ENCODE results near the gene FAM131A.

The FAM131A gene

DNA sequence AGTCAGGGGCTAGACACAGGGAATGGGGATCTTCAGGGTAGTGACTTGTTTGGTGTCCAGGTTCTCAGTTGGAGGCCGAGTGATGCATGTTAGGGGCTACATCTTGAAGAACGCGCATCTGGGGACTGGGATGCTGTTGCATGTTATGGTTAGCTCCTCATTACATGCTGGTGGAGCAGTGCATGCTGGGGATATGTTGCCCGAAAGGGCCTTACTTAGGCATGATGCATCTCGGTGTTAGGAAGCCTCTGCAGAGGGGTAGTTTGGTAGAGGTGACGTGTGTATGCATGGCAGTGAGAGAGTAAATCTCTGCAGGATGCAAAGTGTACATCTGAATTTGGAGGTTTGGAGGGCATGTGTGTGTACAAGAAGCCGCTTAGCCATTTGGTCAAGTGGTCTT is 20.6 kb upstream of the FAM131A start:
- DNase-seq (ENCODE audit: low spot score) = no peak

GRCh38 chr3:184317201-184317600 is 20.2 kb upstream of the FAM131A start:
- DNase-seq (ENCODE audit: low spot score) = no peak

DNA sequence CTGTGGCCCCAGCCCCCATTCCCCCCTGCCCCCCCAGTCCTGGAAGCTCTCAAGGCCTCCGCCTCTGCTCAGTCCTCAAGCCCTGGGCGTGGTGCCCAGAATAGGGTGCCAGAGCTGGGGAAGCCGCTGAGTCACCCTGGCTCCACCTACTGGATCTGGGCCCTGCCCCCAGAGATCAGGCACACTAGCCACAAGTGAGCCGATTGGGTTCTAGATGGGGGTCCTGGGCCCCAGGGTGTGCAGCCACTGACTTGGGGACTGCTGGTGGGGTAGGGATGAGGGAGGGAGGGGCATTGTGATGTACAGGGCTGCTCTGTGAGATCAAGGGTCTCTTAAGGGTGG is 17.3 kb upstream of the FAM131A start:
- peak; percentile 92 for DNase-seq (ENCODE audit: low spot score)

DNA sequence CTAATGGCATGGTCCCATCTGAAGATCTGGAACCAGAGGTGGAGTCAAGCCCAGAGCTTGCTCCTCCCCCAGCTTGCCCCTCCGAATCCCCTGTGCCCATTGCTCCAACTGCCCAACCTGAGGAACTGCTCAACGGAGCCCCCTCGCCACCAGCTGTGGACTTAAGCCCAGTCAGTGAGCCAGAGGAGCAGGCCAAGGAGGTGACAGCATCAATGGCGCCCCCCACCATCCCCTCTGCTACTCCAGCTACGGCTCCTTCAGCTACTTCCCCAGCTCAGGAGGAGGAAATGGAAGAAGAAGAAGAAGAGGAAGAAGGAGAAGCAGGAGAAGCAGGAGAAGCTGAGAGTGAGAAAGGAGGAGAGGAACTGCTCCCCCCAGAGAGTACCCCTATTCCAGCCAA is 15.7 kb upstream of the FAM131A start:
- DNase-seq (ENCODE audit: low spot score) = no peak

DNA sequence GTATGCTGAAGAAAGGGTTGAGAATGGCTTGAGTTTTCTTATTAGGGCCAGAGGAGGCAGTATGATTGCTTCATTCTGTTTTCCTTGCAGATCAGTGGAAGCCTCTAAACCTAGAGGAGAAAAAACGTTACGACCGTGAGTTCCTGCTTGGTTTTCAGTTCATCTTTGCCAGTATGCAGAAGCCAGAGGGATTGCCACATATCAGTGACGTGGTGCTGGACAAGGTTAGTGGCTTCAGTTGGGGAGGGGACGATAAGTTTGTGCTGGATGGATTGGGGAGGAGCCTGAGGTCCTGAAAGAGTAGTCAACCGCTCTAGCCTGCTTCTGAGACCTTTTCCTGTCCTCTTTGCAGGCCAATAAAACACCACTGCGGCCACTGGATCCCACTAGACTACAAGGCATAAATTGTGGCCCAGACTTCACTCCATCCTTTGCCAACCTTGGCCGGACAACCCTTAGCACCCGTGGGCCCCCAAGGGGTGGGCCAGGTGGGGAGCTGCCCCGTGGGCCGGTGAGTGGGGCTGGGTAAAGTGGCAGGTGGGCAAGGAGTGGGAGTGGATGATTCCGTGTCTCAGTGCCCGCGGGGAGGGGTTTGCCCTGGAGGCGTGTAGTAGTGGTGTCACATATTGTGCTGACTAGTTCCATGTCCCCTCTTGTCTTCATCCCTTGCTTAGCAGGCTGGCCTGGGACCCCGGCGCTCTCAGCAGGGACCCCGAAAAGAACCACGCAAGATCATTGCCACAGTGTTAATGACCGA is 14.5 kb upstream of the FAM131A start:
- DNase-seq (ENCODE audit: low spot score) = no peak

- no peak for DNase-seq (ENCODE audit: low spot score)
Observed at GRCh38 chr3:184323696-184324095, 13.7 kb upstream of the FAM131A start.

DNA sequence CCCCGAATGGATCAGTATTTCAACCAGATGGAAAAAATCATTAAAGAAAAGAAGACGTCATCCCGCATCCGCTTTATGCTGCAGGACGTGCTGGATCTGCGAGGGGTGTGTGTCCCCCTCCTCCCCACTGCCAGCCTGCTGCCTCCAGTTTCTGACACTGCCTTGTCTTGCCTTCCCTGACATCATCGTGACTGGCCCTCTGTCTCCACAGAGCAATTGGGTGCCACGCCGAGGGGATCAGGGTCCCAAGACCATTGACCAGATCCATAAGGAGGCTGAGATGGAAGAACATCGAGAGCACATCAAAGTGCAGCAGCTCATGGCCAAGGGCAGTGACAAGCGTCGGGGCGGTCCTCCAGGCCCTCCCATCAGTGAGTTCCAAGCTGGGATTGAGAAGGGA is 12.1 kb upstream of the FAM131A start:
- no peak for DNase-seq (ENCODE audit: low spot score)

DNA sequence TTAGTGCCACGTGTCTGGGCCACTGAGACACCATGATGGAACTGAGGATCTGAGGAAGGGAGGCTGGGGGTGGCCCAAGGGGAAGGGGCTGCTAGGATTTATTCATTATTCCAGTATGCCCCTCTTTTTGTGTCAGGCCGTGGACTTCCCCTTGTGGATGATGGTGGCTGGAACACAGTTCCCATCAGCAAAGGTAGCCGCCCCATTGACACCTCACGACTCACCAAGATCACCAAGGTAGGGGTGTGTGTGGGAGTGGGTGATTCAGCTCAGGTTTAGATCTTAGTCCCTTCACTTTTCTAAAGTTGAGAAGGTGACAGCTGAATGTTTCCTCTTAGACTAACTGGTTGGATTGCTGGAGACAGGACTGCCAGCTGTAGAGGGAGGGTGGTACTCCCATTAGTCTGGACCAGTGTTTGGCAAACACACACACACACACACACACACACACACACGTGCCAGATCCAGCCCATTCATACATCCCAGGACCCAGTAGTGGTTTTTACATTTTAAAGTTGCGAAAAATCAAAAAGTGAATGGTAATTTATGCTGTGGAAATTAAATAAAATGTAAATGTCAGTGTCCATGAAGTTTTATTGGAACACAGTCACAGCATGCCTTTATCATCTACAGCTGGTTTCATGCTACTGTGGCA is 11.6 kb upstream of the FAM131A start:
- peak; percentile 54 for DNase-seq (ENCODE audit: low spot score)

GRCh38 chr3:184327171-184327570 is 10.2 kb upstream of the FAM131A start:
- DNase-seq (ENCODE audit: low spot score) = no peak

DNA sequence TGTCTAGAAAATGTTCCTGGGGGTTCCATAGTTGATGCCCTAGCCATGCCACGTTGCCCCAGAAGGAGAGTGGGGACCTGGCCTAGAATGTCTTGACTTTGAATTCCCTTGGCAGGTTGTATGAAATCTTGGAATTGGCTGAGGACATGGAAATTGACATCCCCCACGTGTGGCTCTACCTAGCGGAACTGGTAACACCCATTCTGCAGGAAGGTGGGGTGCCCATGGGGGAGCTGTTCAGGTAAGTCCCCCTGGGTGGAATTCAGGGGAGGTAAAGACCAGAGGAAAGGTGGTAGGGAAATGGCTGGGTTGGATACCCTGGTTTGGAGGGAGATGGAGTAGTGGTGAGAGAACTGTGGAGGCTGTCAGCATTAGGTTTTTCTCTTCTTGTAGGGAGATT is 8.9 kb upstream of the FAM131A start:
- DNase-seq (ENCODE audit: low spot score) = no peak

DNA sequence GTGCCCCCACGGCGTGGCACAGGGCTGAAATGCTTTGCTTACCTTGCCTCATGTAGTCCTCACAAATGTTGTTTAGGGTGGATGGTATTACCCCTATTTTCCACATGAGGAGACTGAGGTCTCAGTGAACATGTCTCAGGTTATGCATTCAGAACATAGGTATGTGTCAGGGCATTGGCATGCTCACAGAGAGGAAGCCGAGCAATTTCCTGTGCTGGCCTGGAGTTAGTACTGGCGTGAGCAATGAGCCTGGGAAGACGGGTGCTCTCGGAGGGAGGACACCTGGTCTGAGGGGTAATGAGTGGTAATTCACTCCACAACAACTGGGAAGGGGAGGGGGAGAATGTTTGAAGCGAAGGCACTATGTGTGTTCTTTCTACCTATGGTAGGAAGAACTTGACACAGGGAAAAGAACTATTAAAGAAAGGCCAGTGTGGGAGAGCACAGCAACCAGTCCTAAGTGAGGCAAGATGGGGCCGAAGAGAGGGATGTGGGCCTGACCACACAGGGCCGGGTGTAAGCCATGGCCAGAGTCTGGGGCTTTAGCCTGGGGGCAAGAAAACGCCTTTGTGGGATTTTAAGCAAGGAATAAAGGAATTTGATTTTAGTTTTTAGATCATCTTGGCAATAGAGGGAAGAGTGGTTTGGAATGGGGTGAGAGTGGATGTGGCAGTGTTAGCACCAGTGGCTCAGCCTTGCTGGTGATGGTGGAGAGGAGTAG is 4.9 kb upstream of the FAM131A start:
- peak; percentile 95 for DNase-seq (ENCODE audit: low spot score)

GRCh38 chr3:184333190-184333589 is 4.2 kb upstream of the FAM131A start:
- no peak for DNase-seq (ENCODE audit: low spot score)

GRCh38 chr3:184333700-184334099 is 3.7 kb upstream of the FAM131A start:
- no peak for DNase-seq (ENCODE audit: low spot score)

DNA sequence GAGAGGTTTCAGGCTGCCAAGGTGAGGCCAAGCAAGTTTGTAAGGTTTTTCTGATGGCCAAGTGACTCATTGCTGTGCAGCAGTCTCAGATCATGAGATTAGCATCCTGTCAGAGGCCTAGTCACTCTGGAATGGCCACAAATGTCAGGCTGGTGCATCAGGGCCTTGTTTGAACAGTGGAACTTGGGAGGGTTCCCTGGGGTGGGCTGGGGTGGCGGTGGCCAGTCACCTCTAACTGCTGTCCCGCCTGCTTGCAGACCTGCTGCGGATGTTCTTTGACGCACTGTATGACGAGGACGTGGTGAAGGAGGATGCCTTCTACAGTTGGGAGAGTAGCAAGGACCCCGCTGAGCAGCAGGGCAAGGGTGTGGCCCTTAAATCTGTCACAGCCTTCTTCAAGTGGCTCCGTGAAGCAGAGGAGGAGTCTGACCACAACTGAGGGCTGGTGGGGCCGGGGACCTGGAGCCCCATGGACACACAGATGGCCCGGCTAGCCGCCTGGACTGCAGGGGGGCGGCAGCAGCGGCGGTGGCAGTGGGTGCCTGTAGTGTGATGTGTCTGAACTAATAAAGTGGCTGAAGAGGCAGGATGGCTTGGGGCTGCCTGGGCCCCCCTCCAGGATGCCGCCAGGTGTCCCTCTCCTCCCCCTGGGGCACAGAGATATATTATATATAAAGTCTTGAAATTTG is 2.8 kb upstream of the FAM131A start:
- DNase-seq (ENCODE audit: low spot score) = peak; percentile 88

DNA sequence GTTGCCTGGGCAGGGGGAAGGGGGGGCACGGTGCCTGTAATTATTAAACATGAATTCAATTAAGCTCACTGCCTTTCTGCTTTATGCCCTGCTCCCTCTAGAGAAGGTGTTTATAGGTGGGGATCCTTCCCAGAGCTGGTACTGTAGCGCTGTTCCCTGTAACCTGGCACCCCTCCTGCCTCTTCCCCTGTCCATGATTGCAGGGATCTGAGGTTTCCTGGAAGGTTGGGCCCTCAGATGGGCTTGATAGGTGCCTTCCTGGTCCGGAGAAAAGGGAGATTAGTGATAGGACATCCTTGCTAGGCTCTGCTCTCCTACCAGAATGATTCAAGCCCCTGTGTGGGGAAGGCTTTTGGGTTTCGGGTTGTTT is 2.1 kb upstream of the FAM131A start:
- no peak for DNase-seq (ENCODE audit: low spot score)

- peak; percentile 75 for DNase-seq (ENCODE audit: low spot score)
Observed at GRCh38 chr3:184335661-184336546, 1.5 kb upstream of the FAM131A start.

DNA sequence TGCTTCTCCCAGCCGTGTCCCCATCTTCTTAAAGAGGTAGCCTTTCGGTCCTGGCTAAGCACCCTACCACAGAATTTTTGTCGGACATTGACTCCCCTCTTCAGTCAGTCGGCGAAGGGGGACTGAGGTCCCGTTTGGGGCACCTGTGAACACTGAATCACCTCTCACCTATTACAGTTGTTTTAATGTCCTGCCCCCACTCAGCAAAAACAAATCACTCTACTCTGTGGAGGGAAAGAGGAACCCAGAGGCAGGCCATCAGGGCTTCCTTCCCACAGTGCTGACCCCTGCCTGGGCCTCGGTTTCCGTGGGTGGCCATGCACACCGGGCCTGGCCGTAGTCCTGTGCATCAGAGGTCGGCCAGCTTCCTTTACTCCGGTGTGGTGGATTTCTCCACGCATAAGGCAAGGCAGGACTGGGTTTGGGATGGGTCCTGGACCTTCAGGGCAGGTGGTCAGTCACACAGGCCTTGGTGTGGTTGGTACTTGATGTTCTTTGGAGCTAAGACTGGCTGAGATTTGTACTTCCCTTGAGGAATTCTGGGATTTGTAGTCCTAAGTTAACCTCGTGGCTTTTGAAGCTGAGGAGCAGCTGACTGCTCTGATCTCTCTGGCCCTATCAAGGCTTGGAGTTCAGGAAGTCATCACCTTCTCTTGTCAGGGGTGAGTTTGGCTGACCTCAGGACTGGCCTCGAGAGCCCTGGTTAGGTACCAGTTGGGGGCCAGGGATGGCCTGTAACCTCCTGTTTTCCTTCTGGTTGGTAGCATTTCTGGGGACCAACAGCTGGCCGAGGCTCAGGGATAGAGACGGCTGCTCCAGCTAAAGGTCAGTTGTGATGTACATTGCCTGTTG is 627 bp upstream of the FAM131A start:
- DNase-seq (ENCODE audit: low spot score) = peak; percentile 59

GRCh38 chr3:184337981-184338380 is 581 bp downstream of the FAM131A start:
- DNase-seq (ENCODE audit: low spot score) = no peak

- peak; percentile 44 for DNase-seq (ENCODE audit: low spot score)
Observed at GRCh38 chr3:184338511-184338945, 1.1 kb downstream of the FAM131A start.

GRCh38 chr3:184339001-184339400 is 1.6 kb downstream of the FAM131A start:
- no peak for DNase-seq (ENCODE audit: low spot score)

Measured in kidney tubule cell (primary cell).